SU-DHL-6 (cell line): ENCODE measurements around the gene MRPL36.

Source experiments
- EZH2phosphoT487 ChIP-seq: fragments of 200-600 bp; sonication (generic), shearing (Covaris generic); conservative IDR thresholded peaks from 2 replicates; pipeline ENCODE4 v1.6.1; 2018; ENCODE audit warnings: mild to moderate bottlenecking, antibody characterized with exemption, low read length, moderate library complexity, mixed read lengths
- TF ChIP-seq, protein P1 (sequence below): fragments of 200-600 bp; sonication (generic); IDR thresholded peaks from one replicate; pipeline ENCODE4 v1.5.1; 2017; ENCODE audit warnings: antibody characterized with exemption, mild to moderate bottlenecking, low read length, moderate library complexity; ENCODE audit not compliant: insufficient read depth, poor library complexity, severe bottlenecking

DNA sequence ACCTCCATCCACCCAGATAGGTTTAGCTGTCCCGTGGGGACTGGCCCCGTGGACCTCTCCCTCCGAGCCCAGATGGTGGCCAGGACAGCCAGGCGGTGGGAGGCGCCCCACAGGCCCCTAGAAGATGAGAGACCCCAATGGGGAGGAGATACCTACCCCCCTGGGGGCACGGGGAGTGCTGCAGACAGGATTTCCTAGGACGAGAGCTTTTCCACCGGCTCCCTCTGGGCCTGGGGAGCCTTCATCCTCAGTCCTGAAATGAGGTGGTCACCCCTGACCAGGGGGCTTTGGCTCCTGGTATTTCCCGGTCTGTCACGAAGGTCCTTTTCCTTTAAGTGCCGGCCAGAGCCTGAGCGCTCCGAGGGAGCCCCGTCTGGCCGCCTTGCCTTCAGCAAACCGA is 46.8 kb downstream of the MRPL36 start:
- TF ChIP-seq, protein P1, sequence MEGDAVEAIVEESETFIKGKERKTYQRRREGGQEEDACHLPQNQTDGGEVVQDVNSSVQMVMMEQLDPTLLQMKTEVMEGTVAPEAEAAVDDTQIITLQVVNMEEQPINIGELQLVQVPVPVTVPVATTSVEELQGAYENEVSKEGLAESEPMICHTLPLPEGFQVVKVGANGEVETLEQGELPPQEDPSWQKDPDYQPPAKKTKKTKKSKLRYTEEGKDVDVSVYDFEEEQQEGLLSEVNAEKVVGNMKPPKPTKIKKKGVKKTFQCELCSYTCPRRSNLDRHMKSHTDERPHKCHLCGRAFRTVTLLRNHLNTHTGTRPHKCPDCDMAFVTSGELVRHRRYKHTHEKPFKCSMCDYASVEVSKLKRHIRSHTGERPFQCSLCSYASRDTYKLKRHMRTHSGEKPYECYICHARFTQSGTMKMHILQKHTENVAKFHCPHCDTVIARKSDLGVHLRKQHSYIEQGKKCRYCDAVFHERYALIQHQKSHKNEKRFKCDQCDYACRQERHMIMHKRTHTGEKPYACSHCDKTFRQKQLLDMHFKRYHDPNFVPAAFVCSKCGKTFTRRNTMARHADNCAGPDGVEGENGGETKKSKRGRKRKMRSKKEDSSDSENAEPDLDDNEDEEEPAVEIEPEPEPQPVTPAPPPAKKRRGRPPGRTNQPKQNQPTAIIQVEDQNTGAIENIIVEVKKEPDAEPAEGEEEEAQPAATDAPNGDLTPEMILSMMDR: no peak
- TF ChIP-seq EZH2phosphoT487: no peak
